Tibial nerve (tissue), 4 donors: ENCODE data around the gene KRT84.

Source experiments
- CTCF ChIP-seq, 5 experiments: fragments of 200-600 bp in 3 of 5; fragments of 450-650 bp in 2 of 5; sonication (generic) in 3 of 5; IDR thresholded peaks; one replicate each; pipeline ENCODE4 v1.5.1; 2016 to 2019; ENCODE audit warnings: antibody characterized with exemption in 5 of 5, mild to moderate bottlenecking in 3 of 5, moderate library complexity in 2 of 5
- EP300 ChIP-seq, 2 donors: sonication (generic); formaldehyde crosslinking; IDR thresholded peaks; one replicate each; pipeline ENCODE4 v1.6.1; 2017; ENCODE audit warnings: antibody characterized with exemption in 2 of 2, mild to moderate bottlenecking in 1 of 2
- POLR2A ChIP-seq, 2 donors: fragments of 450-650 bp; IDR thresholded peaks; one replicate each; pipeline ENCODE4 v1.6.1; 2017; ENCODE audit warnings: antibody characterized with exemption in 2 of 2, mild to moderate bottlenecking in 2 of 2, moderate library complexity in 2 of 2

GRCh38 chr12:52399756-52400155, 14.3 kb upstream of the KRT84 start:
- TF ChIP-seq CTCF (IDR thresholded peaks at IDR 0.05), result no peak
- TF ChIP-seq POLR2A (IDR thresholded peaks at IDR 0.05), result no peak
- no peak for TF ChIP-seq EP300 (IDR thresholded peaks at IDR 0.05)
